Transverse colon (tissue), 4 donors: ENCODE results near the gene CD34. TPM values are rescaled to one million over a fixed set of nuclear protein-coding genes. Genes with fewer than 3 reads are reported as not detected.

Experiments
- DNase-seq: peaks from one replicate; pipeline ENCODE4 v3.0.0-alpha.2; 2019
- H3K27ac ChIP-seq, 4 donors: fragments of 200-600 bp; sonication (generic); 2 replicates each; pipeline ENCODE4 v1.5.1; 2016 to 2018; ENCODE audit warnings: inconsistent platforms in 4 of 4
- H3K27me3 ChIP-seq: fragments of 200-600 bp; sonication (generic); 2 replicates; pipeline ENCODE4 v1.5.1; 2017; ENCODE audit warnings: inconsistent platforms
- H3K36me3 ChIP-seq, 4 donors: fragments of 200-600 bp; sonication (generic); 2 replicates each; pipeline ENCODE4 v1.5.1; 2017 to 2019; ENCODE audit warnings: inconsistent platforms in 4 of 4
- H3K4me1 ChIP-seq, 4 donors: fragments of 200-600 bp; sonication (generic); 2 replicates each; pipeline ENCODE4 v1.5.1; 2017 to 2020; ENCODE audit warnings: inconsistent platforms in 4 of 4
- H3K4me3 ChIP-seq, 4 donors: fragments of 200-600 bp; sonication (generic); 1 replicate in 1 of 4; 2 replicates in 3 of 4; pipeline versions ENCODE4 v1.5.1 to v1.6.1; 2017 to 2019; ENCODE audit warnings: inconsistent platforms in 4 of 4
- H3K9me3 ChIP-seq, 2 donors: fragments of 200-600 bp; sonication (generic); 2 replicates each; pipeline ENCODE4 v1.5.1; 2017 to 2019; ENCODE audit warnings: inconsistent platforms in 2 of 2
- EP300 ChIP-seq: sonication (generic); formaldehyde crosslinking; IDR thresholded peaks from one replicate; pipeline ENCODE4 v1.6.1; 2017; ENCODE audit warnings: antibody characterized with exemption, low read depth
- POLR2A ChIP-seq: fragments of 450-650 bp; IDR thresholded peaks from one replicate; pipeline ENCODE4 v1.6.1; 2016; ENCODE audit warnings: antibody characterized with exemption, mild to moderate bottlenecking, moderate library complexity
- POLR2AphosphoS5 ChIP-seq, 3 donors: sonication (generic); formaldehyde crosslinking; IDR thresholded peaks; one replicate each; pipeline ENCODE4 v1.6.1; 2016; ENCODE audit warnings: antibody characterized with exemption in 3 of 3
- WGBS, 2 donors: methylation state at CpG; one replicate each; pipeline ENCODE4 v1.1.5; 2018; ENCODE audit warnings: low coverage in 1 of 2; 5-methylcytosine and 5-hydroxymethylcytosine counted together
- in situ Hi-C, 4 donors: fragments of 200-750 bp; cut with MboI; loops; one replicate each; pipeline versions ENCODE4 v1.15.0 to v1.15.1; 2017; ENCODE audit warnings: low sequenced_read_pairs in 3 of 4, low pct_ligation_motif_present in 1 of 4, low pct_unique_long_range_greater_than_20kb in 1 of 4
- intact Hi-C: fragments of 100-400 bp; cut with DNase I; formaldehyde crosslinking; loops from one replicate; pipeline ENCODE4 v1.15.1; 2023; ENCODE audit warnings: low total_unique reads
- total RNA-seq, 4 donors: library from RNA; depleted of rRNA; stranded (reverse); fragments of >200 nt; gene quantifications; one replicate each; pipeline ENCODE4 v1.1.0, GENCODE V29; 2016
- TF ChIP-seq, protein P1 (sequence below), 5 experiments: fragments of 200-600 bp in 3 of 5; fragments of 450-650 bp in 2 of 5; sonication (generic) in 3 of 5; IDR thresholded peaks; 1 replicate in 2 of 5; 2 replicates in 3 of 5; pipeline ENCODE4 v1.5.1; 2016 to 2017; ENCODE audit warnings: antibody characterized with exemption in 5 of 5, inconsistent platforms in 3 of 5, mild to moderate bottlenecking in 2 of 5, moderate library complexity in 1 of 5

CD34 gene
- total RNA-seq, 4 donors from 2014 or later: 7.5 to 85.2 (median 9.7) TPM

DNA sequence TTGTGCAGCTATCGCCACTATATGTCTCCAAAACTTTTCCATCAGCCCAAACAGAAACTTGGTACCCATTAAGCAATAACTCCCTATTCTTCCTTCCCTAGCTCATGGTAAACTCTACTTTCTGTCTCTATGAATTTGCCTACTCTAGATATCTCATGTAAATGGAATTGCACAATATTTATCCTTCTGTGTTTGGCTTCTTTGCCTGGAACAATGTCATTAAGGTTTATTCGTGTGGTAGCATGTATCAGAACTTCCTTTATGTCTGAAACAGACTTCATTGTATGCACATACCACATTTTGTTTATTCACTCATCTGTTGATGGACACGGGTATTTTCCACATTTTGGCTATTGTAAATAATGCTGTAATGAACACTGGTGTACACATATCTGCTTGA is 40.7 kb upstream of the CD34 start:
- in situ Hi-C loops (no loop called here), intact Hi-C loops (no loop called here)
- H3K9me3 ChIP-seq: no peaks in the 10 kb centered on the region
- 64 to 66% methylated on average over 3 of the region's 3 CpGs for WGBS, 2 donors
- H3K27ac ChIP-seq: no peak overlapping the region
- no peak overlapping the region for H3K4me3 ChIP-seq
- TF ChIP-seq, protein P1, sequence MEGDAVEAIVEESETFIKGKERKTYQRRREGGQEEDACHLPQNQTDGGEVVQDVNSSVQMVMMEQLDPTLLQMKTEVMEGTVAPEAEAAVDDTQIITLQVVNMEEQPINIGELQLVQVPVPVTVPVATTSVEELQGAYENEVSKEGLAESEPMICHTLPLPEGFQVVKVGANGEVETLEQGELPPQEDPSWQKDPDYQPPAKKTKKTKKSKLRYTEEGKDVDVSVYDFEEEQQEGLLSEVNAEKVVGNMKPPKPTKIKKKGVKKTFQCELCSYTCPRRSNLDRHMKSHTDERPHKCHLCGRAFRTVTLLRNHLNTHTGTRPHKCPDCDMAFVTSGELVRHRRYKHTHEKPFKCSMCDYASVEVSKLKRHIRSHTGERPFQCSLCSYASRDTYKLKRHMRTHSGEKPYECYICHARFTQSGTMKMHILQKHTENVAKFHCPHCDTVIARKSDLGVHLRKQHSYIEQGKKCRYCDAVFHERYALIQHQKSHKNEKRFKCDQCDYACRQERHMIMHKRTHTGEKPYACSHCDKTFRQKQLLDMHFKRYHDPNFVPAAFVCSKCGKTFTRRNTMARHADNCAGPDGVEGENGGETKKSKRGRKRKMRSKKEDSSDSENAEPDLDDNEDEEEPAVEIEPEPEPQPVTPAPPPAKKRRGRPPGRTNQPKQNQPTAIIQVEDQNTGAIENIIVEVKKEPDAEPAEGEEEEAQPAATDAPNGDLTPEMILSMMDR (IDR thresholded peaks at IDR 0.05): no peak
- TF ChIP-seq POLR2AphosphoS5 (IDR thresholded peaks at IDR 0.05) (no peak), EP300 (no peak), POLR2A (no peak)
- no peaks in the 10 kb centered on the region for H3K36me3 ChIP-seq
- H3K27me3 ChIP-seq: peaks cover 22% of the 10 kb centered on the region
- DNase-seq: no peak
- no peaks in the 10 kb centered on the region for H3K4me1 ChIP-seq

DNA sequence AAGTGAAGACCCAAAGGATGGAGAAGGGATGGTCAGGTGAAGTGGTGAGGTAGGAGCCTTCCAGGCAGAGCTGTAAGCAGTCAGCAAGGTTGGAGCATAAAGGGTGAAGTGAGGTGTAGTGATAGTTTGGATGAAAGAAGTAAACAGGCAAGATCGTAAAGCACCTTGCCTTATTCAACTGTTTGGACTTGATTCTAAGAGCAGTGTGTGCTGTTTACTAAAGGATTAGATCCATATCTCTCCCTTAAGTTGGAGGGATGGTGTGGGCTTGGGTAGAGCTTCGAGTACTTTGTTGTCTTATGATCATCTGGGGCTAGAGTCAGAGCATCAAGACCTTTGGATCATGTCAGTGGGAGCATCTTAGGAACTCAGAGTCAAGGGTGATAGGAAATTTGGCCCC is 39.8 kb upstream of the CD34 start:
- intact Hi-C loops: no loop called here
- TF ChIP-seq POLR2AphosphoS5 (IDR thresholded peaks at IDR 0.05) (no peak), EP300 (no peak), POLR2A (no peak)
- TF ChIP-seq, protein P1 (IDR thresholded peaks at IDR 0.05): no peak
- Histone ChIP-seq H3K4me1 (no peaks in the 10 kb centered on the region), H3K4me3 (no peak overlapping the region), H3K27ac (no peak overlapping the region), H3K27me3 (peaks cover 21% of the 10 kb centered on the region), H3K36me3 (no peaks in the 10 kb centered on the region), H3K9me3 (no peaks in the 10 kb centered on the region)
- in situ Hi-C loops: no loop called here
- 46% methylated on average over 2 of the region's 2 CpGs; no CpG with 5 or more reads in 1 of the 2 donors for WGBS, 2 donors
- DNase-seq: no peak

DNA sequence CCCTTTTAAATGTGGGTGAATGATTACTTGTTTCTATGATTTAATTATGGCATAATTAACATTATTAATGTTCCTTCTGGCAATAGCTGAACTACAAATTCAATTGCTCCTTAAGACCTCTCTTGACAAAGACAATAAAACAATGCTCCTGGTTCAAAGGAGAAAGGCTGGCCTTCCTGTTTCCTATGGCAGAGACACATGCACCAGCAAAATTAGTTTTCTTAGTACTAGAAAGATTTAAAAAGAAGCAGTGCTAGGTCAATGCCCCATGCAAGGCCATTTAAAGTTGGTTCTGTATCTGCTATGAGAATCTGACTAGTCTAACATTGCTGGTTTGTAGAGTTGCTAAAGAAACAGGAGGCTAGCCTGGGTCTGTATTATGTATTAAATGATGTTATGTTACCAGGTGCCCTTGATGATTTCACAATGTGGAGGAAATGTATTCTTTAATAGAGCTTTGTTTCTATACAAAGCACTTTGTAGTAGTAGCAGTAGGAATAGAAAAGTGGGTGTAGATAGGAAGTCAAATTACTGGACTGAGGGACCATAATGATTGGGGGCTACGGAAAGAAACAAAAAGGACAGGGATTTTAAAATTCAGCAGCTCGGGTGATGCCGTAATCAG is 38.8 kb upstream of the CD34 start:
- in situ Hi-C loops: no loop called here
- intact Hi-C loops: no loop called here
- TF ChIP-seq, protein P1 (IDR thresholded peaks at IDR 0.05): no peak
- no peak for TF ChIP-seq POLR2AphosphoS5 (IDR thresholded peaks at IDR 0.05)
- no peak for TF ChIP-seq POLR2A
- TF ChIP-seq EP300: no peak
- H3K4me1 ChIP-seq: no peaks in the 10 kb centered on the region
- H3K36me3 ChIP-seq: no peaks in the 10 kb centered on the region
- H3K9me3 ChIP-seq: no peaks in the 10 kb centered on the region
- peaks cover 21% of the 10 kb centered on the region for H3K27me3 ChIP-seq
- 89 to 94% methylated on average over 3 of the region's 3 CpGs for WGBS, 2 donors
- DNase-seq: no peak
- no peak overlapping the region for H3K27ac ChIP-seq
- no peak overlapping the region for H3K4me3 ChIP-seq

DNA sequence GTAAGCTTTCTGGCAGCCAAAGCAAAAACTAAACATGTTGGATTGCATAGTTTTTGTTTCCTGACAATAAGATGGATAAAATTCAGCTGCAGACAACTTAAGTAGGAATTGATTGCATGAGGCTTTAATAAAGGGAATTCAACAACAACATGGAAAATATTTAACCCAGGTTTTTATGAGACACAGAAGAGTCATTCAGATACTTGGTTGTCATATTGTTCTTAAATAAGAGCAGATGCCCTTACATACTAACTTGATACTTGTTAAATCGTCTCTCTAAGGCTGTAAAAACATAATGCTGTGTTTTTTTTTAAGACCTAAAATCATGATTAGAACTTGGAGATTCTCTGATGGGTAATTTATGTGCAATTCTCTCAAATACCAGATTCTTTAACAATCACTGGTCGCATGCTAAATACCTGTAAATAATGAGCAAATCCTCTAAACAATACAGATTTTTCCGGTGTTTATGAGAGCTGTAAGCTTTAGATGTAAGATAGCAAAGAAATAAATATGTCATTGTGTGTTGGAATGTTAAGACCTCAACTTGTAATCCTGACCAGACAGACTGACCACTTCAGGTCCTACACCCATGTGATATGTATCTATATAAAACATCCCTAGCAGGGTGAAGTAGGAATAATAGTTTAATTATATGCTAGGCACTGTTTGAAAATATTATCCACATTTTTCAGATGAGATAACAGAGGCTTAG is 37.8 kb upstream of the CD34 start:
- 55 to 57% methylated on average over 3 of the region's 3 CpGs for WGBS, 2 donors
- intact Hi-C loops: no loop called here
- DNase-seq: no peak
- Histone ChIP-seq H3K4me1 (no peaks in the 10 kb centered on the region), H3K4me3 (no peak overlapping the region), H3K27me3 (peaks cover 21% of the 10 kb centered on the region), H3K27ac (no peak overlapping the region), H3K36me3 (no peaks in the 10 kb centered on the region), H3K9me3 (no peaks in the 10 kb centered on the region)
- TF ChIP-seq, protein P1 (IDR thresholded peaks at IDR 0.05): no peak
- TF ChIP-seq POLR2A (no peak), EP300 (no peak), POLR2AphosphoS5 (IDR thresholded peaks at IDR 0.05) (no peak)
- in situ Hi-C loops: no loop called here
